Neural cell (in vitro differentiated cells): ENCODE data around the gene SLBP.

Experiments
- CTCF ChIP-seq: fragments of 450-650 bp; IDR thresholded peaks from 2 replicates; pipeline ENCODE4 v1.5.1; 2014; ENCODE audit warnings: antibody characterized with exemption, mild to moderate bottlenecking, moderate library complexity; ENCODE audit not compliant: poor library complexity, severe bottlenecking
- EP300 ChIP-seq: fragments of 450-650 bp; conservative IDR thresholded peaks from 2 replicates; pipeline ENCODE4 v1.6.1; 2014; ENCODE audit warnings: antibody characterized with exemption, mild to moderate bottlenecking, moderate library complexity; ENCODE audit not compliant: poor library complexity, severe bottlenecking
- POLR2AphosphoS5 ChIP-seq: IDR thresholded peaks from 2 replicates; pipeline ENCODE4 v1.6.1; 2012
- REST ChIP-seq: IDR thresholded peaks from 2 replicates; pipeline ENCODE4 v1.6.1; 2012; ENCODE audit warnings: borderline replicate concordance
- TAF1 ChIP-seq: IDR thresholded peaks from 2 replicates; pipeline ENCODE4 v1.6.1; 2012; ENCODE audit warnings: low read depth

GRCh38 chr4:1651609-1652008, 60.5 kb downstream of the SLBP start:
- TF ChIP-seq CTCF (no peak), POLR2AphosphoS5 (no peak), TAF1 (no peak), EP300 (no peak), REST (no peak)
